ENCODE data around the gene IGF2R.

The IGF2R gene

GRCh38 chr6:160055813-160056212 is 86.9 kb downstream of the IGF2R start:
- H3K4me3 ChIP-seq (ENCODE audit: low read depth, low read length) = no peak overlapping the region
- no peak for DNase-seq (ENCODE audit: low read depth, low spot score)
- in situ Hi-C loops (cut with HindIII; ENCODE audit: low sequenced_read_pairs) = no loop called here
- TF ChIP-seq CTCF (IDR thresholded peaks at IDR 0.05; ENCODE audit: low read depth, low read length) = no peak

GRCh38 chr6:160057080-160057479 is 88.2 kb downstream of the IGF2R start:
- TF ChIP-seq CTCF (IDR thresholded peaks at IDR 0.05; ENCODE audit: low read depth, low read length) = no peak
- no peak overlapping the region for H3K4me3 ChIP-seq (ENCODE audit: low read depth, low read length)
- in situ Hi-C loops (cut with HindIII; ENCODE audit: low sequenced_read_pairs) = no loop called here
- no peak for DNase-seq (ENCODE audit: low read depth, low spot score)

GRCh38 chr6:160058603-160059215 is 89.8 kb downstream of the IGF2R start:
- in situ Hi-C loops (cut with HindIII; ENCODE audit: low sequenced_read_pairs) = no loop called here
- no peak for TF ChIP-seq CTCF (IDR thresholded peaks at IDR 0.05; ENCODE audit: low read depth, low read length)
- DNase-seq (ENCODE audit: low read depth, low spot score) = no peak
- H3K4me3 ChIP-seq (ENCODE audit: low read depth, low read length) = no peak overlapping the region

- no peak for TF ChIP-seq CTCF (IDR thresholded peaks at IDR 0.05; ENCODE audit: low read depth, low read length)
- DNase-seq (ENCODE audit: low read depth, low spot score) = no peak
- in situ Hi-C loops (cut with HindIII; ENCODE audit: low sequenced_read_pairs) = no loop called here
- no peak overlapping the region for H3K4me3 ChIP-seq (ENCODE audit: low read depth, low read length)
These were observed 91.3 kb downstream of the IGF2R start for GRCh38 chr6:160060221-160060620.

GRCh38 chr6:160060920-160061447 is 92.1 kb downstream of the IGF2R start:
- in situ Hi-C loops (cut with HindIII; ENCODE audit: low sequenced_read_pairs) = no loop called here
- no peak for DNase-seq (ENCODE audit: low read depth, low spot score)
- no peak for TF ChIP-seq CTCF (IDR thresholded peaks at IDR 0.05; ENCODE audit: low read depth, low read length)
- H3K4me3 ChIP-seq (ENCODE audit: low read depth, low read length) = no peak overlapping the region

GRCh38 chr6:160063771-160064413 is 95.0 kb downstream of the IGF2R start:
- TF ChIP-seq CTCF (IDR thresholded peaks at IDR 0.05; ENCODE audit: low read depth, low read length) = no peak
- no peak overlapping the region for H3K4me3 ChIP-seq (ENCODE audit: low read depth, low read length)
- no peak for DNase-seq (ENCODE audit: low read depth, low spot score)
- in situ Hi-C loops (cut with HindIII; ENCODE audit: low sequenced_read_pairs) = no loop called here

All from astrocyte of the spinal cord (primary cell).